Measurements from ENCODE around the gene PNPLA7.

- no peak for TF ChIP-seq POLR2A (IDR thresholded peaks at IDR 0.05)
- TF ChIP-seq CTCF (IDR thresholded peaks at IDR 0.05), result no peak
These were observed 15.1 kb downstream of the PNPLA7 start for GRCh38 chr9:137535120-137535428.
